GM10248 (cell line): ENCODE results near the gene MARCHF4.

Experiments
- CTCF ChIA-PET: fragments of 300-600 bp; sonication (Branson Sonifier 250); formaldehyde crosslinking; extraction: SDS; loops from one replicate; lab custom pipeline; 2021; ENCODE audit warnings: antibody characterized with exemption; lab: Yijun Ruan, JAX
- POLR2A ChIA-PET: fragments of 350-650 bp; sonication (Branson Sonifier 250); formaldehyde crosslinking; extraction: SDS; loops from one replicate; lab custom pipeline; 2020; ENCODE audit warnings: antibody characterized with exemption; lab: Yijun Ruan, JAX
- DNase-seq: peaks from one replicate; pipeline ENCODE4 v3.0.0; 2012; ENCODE audit errors: extremely low spot score
- CTCF ChIP-seq: IDR thresholded peaks from 2 replicates; pipeline ENCODE4 v1.5.1; 2012; ENCODE audit warnings: mild to moderate bottlenecking, low read depth; ENCODE audit errors: extremely low read depth, missing control alignments, control extremely low read depth

MARCHF4 gene

GRCh38 chr2:216371721-216372702 lies at the start of gene MARCHF4:
Gene MARCHF4 (minus strand): TSS chr2:216372483. CDS start chr2:216370260, 2,223 bp downstream.
- CTCF ChIA-PET, result interaction anchor here (1.0 kb wide), 2 partner anchors 9 to 13 kb away, joined by 3 to 5 read pairs; no protein-coding TSS in a partner anchor
- POLR2A ChIA-PET, result no interaction called here
- TF ChIP-seq CTCF, result no peak
- DNase-seq, result peak; percentile 64

GRCh38 chr2:216420367-216421101 lies 48.3 kb upstream of the MARCHF4 start:
- no peak for TF ChIP-seq CTCF
- ChIA-PET POLR2A (no interaction called here), CTCF (interaction anchor here (1.3 kb wide), 1 partner anchor 28 kb away, joined by 3 read pairs; no protein-coding TSS in a partner anchor)
- DNase-seq, result no peak

GRCh38 chr2:216418981-216419380 lies 46.7 kb upstream of the MARCHF4 start:
- CTCF ChIA-PET, result interaction anchor here (1.3 to 1.7 kb wide), 6 partner anchors 7 to 196 kb away, joined by 3 to 5 read pairs (median 4); no protein-coding TSS in a partner anchor
- POLR2A ChIA-PET, result interaction anchor here (1.2 kb wide), 1 partner anchor 18 kb away, joined by 3 read pairs; no protein-coding TSS in a partner anchor
- TF ChIP-seq CTCF, result no peak
- no peak for DNase-seq

- no peak for TF ChIP-seq CTCF
Observed at GRCh38 chr2:216416571-216417307, 44.5 kb upstream of the MARCHF4 start.

GRCh38 chr2:216415541-216415940 lies 43.3 kb upstream of the MARCHF4 start:
- TF ChIP-seq CTCF, result no peak
- ChIA-PET POLR2A (no interaction called here), CTCF (interaction anchor here (1.0 to 5.9 kb wide), 3 partner anchors 12 to 302 kb away, joined by 3 to 60 read pairs (median 13); no protein-coding TSS in a partner anchor)
- DNase-seq, result no peak

More at GRCh38 chr2:216416571-216417307, 44.5 kb upstream of the MARCHF4 start:
- no peak for DNase-seq
- ChIA-PET POLR2A (no interaction called here), CTCF (interaction anchor here (1.0 to 5.9 kb wide), 10 partner anchors 10 to 486 kb away, joined by 3 to 60 read pairs (median 4); no protein-coding TSS in a partner anchor)
